Measurements from ENCODE around the gene CDC37. TPM values are rescaled to one million over a fixed set of nuclear protein-coding genes. Genes with fewer than 3 reads are reported as not detected.
A peak's percentile ranks its signal among the peaks of the same experiment; 100 is the strongest.
"Not testable (repeated sequence)": the region's sequence is repeated elsewhere in the genome, so short reads cannot be mapped to it uniquely, and the experiment has no call there.

Gene CDC37
- total RNA-seq, 1 experiment from 2014 or later = 89.3 TPM

DNA sequence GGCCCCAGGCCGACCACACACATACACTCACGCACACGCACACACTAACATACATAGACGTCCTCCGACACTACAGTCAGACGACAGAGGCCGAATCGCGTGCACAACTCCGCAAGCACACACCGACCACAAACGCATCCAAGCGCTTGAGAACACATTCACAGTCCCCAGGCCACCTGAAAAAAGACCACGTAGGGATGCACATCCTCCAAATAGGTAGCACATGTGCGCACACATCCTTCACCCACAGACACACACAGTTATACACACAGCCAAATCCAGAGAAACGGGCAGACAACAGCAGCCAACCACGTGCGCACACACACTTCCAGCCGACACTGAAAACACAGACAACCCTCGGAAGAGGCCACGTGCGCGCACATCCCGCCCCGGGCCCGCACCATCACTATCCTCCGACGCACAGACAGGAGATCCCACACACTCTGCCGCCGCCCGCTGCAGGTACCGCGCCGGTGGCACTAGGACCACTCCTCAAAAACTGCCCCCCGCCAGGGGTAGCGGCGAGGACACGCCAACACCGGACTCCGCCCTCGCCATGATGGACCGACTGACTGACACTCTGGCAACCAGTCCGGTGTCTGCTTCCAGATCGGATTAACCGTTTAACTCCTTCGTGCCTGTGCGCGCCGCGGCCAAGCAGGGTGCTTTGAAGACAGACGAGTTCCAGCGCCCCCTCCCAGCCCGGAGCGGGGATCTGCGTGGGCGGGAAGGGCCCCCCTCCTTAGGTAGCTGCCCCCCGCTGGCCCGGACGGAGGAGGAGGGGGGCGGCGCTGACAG lies 16.5 kb upstream of the CDC37 start:
- DNase-seq (ENCODE audit: low read depth) = peak; percentile 54

DNA sequence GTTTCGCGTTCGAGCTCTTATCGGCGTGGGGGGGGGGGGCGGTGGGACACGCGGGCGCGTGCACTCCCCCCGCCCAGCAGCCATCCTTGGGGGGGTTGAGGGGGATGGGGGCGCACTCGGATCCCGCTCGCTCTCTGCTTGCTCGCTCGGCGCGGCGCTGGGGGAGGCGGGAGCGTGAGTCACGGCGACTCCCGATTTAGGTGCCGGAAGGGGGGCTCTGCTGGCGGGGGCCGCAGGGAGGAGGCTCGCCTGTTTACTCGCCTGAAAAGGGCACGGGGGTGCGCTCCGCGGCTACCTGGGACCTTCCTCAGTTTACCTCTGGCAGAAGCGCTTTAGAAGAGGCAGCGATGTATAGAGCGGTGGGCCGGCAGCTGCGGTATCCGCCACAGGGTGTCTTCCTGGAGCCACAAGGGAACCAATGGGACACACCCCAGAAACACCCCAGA lies 15.9 kb upstream of the CDC37 start:
- DNase-seq (ENCODE audit: low read depth) = no peak

DNA sequence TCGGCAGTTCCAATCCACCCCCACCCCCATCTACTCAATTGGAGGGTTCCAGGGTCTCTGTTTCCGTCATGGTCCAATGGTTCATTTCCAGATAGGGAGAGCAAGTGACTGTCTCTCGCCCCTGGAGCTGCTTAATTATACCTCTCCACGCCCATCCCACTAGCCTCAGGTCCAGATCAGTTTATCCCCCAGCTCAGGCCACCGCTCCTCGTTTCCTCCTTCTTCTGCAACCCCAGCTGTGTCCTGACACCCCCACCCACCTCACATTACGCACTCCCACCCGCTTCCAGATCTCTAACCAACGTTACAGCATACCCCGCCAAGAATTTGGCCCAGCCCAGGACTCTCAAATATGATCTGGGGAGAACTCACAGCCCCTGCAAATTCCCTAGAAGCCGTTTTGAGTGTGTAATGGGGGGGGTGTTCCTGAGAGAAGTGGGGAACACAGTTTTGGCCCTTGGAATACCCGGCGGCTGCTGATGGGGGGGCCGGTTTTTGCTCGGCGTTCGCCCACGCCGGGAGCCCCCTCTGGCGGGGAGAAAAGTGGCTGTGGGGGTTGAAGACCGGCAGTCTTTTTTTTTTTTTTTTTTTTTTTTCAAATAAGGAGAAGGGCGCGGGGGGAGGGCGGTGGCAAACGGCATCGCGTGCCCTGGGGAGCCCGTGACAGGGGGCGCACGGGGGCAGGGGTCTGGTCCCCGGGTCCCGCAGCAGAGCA lies 15.3 kb upstream of the CDC37 start:
- DNase-seq (ENCODE audit: low read depth) = no peak

DNA sequence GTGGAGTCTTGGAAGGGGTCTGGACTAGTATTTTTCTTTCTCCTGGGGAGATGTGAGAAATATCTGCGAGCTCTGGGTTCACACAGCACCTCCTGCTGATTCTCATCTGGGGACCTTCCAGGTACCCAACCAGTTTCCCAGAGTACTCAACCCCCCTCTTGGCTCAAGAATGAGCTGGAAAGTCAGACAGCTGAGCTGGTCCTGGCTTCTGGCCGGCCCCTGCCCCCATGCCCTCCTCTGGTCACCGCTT lies 14.8 kb upstream of the CDC37 start:
- DNase-seq (ENCODE audit: low read depth) = no peak

DNA sequence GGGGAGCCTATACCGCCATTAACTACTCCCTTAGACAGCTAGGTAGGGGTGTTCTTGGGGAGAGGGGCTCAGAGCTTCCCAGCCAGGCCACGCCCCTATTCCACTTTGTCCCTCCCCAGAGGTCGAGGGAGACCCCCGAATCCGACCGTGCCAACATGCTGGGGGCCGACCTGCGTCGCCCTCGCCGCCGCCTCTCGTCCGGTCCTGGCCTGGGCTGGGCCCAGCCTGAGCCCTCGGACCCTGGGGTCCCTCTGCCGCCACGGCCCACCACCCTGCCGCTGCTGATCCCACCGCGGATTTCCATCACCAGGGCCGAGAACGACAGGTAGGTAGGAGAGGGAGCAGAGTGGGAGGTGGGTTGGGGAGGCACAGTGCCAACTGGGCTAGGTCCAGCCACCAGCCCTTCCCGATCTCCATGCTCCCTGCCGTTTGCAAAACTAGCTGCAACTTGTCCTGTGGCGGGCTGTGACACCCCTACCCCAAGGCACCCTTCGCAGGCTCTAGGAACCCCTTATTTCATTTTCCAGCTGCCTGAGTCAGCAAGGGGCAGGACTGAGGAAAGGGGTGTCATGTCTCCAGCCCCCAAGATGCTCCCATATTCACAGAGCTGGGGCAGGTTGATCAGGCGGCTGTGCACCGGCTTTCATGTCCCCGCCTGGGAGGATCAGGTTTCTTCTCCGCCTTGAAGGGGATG lies 14.3 kb upstream of the CDC37 start:
- no peak for DNase-seq (ENCODE audit: low read depth)

DNA sequence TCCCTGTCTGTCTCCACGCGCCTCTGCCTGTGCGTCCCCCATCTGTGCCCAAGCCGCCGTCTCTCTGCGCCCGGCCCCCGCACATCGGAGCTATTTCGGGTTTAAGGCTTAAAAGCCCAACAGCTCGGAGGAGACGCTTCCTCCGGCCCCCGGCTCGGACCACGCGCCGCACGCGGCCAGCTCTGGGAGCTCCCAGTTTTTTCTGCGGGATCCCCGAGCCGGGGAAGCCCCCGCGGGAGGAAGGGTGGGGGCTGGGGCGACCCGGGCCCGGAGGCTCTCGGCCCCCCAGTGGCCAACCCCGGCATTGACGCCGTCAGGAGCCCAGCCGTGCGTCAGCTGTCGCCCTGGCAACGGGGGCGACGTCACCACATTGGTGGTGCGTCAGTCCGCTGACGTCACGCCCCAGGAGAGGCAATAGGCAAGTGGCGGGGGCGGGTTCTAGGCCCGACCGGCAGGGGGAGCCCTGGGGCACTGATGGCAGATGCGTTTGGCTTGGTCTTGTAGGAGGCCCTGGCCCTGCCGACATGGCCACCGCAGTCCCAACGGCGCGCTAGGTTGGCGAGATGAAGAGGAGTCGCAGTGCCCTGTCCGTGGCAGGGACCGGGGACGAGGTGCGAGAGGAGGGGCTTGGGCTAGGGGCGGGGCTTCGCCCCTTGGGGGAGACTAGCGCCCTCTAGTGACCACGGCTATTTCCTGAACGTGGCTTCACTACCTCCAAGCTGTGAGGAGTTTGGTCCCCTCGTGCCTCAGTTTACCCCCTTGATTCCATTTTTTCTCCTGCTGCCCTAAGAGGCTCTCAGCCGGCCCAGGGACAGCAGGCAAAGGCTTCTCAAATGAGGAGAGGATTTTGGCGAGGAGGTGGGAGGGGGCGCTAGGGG lies 13.3 kb upstream of the CDC37 start:
- peak; percentile 81 for DNase-seq (ENCODE audit: low read depth)

DNA sequence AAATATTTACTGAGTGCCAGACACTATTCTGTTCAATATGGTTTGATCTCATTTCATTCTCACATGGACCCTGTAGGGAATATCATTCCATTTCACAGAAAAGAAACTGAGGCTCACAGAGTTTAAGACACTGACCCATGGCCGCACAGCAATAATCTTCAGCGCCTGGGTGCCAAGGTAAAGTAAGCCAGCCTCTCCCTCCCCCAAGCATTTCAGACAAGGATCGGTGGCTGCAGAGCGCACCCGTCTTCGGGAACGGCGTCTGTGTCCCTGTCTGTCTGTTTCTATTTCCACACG lies 12.7 kb upstream of the CDC37 start:
- DNase-seq (ENCODE audit: low read depth) = no peak

DNA sequence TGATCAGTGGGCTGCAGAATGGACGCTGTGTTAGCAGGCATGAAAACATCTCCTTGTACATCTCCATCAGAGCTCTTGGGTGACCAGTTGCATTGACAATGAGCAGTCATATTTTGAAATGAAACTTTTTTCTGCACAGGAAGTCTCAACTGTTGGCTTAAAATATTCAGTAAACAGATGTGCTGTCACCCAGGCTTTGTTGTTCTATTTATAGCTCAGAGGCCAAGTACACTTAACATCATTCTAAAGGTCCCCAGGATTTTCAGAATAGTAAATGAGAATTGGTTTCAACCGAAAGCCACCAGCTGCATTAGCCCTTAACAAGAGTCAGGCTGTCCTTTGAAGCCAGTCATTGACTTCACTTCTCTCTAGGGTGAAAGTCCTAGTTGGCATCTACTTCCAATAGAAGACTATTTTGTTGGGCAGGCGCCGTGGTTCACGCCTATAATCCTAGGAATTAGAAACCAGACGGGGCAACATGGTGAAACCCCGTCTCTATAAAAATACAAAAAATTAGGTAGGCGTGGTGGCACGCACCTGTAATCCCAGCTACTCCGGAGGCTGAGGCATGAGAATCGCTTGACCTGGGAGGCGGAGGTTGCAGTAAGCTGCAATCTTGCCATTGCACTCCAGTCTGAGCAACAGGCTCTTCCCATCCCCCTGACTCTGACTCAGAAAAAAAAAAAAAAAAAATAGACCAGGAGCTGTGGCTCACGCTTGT lies 9.1 kb upstream of the CDC37 start:
- no peak for DNase-seq (ENCODE audit: low read depth)

DNA sequence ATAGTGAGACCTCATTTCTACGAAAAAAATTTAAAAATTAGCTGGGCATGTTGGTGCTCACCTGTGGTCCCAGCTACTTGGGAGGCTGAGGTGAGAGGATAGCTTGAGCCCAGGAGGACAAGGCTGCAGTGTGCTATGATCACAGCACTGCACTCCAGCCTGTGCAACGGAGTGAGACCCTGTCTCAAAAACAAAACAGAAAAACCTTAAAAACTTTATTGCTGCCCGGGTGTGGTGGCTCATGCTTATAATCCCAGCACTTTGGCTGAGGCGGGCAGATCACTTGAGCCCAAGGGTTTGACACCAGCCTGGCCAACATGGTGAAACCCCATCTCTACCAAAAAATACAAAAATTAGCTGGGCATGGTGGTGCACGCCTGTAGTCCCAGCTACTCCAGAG lies 7.9 kb upstream of the CDC37 start:
- not testable (repeated sequence) for DNase-seq (ENCODE audit: low read depth)

DNA sequence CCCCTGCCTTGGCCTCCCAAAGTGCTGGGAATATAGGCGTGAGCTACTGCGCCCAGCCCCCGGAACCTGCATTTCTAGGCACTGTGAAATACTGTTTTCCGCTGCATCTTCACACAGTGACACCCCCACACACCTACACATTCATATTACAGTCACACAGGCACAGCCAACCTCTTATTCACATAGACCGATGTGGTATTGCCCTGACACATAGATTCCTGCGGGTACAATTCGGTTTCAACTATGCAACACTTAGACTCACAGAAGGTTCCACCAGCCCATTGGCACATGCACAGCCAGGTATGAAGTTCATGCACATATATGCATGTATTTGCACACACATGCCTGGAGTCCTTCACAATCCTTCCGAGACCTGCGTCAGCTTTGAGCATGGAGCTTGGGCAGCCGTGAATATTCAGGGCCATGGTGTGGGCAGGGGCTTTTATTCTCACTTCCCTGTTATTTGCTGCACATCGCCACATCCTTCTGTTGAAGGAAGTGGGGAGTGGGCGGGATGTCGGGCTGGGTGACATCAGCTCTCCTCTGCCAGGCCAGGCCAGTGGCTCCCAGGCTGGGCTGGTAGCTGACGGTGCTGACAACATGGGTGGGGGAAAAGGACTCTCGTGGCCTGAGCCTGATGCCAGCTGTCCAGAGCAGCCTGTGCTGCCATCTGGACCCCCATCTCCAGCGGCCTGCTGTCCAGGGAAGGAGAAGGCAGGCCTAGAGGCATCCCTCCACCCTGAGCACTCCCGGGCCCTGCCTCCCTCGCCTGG lies 5.4 kb upstream of the CDC37 start:
- DNase-seq (ENCODE audit: low read depth) = no peak

DNA sequence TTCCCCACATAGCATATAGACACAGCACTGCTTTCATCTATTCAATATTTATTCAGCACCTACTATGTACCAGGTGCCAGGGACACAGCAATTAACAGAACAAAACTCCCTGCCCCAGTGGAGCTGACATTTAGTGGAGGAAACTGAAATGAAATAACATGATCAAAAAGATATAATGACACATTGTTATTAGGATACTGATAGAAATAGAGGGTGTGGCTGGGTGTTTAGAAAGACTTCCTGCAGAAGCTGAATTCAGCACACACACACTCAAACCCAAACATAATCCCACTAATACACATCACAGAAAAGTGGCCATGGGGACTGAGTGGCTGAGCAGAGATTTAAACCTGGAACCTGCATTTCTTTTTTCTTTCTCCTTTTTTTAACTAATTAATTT lies 3.8 kb upstream of the CDC37 start:
- DNase-seq (ENCODE audit: low read depth) = no peak

DNA sequence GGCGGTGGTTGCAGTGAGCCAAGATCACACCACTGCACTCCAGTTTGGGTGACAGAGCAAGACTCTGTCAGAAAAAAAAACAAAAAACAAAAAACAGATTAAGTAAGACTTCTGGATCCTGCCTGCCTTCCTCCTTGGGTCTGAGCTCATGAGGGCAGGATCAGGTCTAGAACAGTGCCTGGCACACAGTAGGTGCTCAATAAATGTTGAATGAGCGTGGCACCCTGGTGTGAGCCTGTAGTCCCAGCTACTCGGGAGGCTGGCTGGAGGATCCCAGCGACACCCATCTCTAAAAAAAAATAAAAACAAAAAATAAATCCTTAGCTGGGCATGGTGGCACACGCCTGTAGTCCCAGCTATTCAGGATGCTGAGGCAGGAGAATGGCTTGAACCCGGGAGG lies 2.8 kb upstream of the CDC37 start:
- DNase-seq (ENCODE audit: low read depth) = no peak

DNA sequence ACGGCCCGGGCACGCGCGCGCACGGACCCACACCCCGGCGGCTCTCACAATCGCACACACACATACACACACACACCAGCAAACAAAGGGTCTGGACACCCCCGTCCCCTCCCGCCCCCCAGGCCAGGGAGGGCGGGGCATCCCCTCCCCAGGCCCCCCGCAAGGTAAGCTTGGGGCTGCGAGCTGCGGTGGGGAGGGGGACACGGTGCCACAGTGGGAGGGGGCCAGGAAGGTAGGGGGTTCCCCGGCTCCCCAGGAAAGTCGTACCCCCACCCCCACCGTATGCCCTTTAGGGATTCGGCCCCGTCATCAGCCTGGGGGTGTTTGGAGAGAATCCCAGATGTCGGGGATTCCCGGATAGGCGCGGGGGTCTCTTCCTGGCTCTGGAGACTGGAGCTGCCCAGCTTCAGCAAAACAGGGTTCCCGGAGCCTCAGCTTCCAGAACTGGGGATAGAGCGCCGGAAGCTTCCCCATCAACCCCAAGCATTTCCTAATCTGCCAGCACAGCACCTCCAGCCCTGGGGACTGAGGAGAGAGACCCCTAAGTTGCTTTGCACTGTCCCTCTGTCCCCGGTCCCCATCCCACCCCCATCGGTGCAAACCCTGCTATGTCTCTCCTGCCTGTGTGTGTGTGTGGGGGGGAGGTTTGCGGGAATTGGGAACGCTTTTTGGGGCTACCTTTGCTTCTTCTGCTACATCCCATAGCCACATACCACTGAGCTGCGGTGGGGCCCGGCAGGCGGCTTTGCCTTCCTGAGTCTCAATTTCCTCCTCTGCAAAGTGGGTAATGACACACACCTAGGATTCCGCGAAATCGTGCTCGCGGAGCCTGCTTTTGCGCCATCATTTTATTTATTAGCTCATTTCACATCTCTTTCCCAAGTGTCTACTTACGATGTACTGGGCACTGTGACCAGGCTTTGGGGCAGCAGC lies 1.8 kb upstream of the CDC37 start:
- DNase-seq (ENCODE audit: low read depth) = no peak

DNA sequence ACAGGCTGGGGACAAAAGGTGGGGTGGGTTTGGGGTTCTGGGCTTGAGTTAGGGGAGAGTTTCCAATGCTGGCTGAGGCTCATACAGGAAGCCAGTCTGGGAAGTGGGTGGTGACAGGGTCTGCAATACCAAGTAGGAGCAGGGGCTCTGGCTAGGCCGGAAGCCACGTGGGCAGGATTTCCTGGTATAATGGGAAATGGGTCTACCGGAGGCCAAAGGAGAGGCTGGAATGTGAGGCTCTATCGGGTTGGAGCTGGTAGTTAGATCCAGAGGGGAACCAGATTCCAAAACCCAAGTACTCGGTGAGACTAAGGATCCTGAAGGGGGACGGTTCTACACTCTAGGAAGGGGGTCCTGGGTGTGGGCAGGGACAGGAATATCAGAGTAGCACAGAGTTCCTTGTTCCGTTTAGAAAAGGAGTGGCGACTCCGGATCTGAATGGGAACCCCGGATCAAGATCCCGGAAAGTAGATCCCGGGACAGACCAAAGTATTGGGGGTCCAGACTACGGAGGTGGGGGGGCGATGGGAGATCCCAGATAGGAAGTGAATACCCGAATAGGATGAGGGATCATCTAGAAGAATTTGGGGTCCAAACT lies 802 bp downstream of the CDC37 start:
- peak; percentile 39 for DNase-seq (ENCODE audit: low read depth)

DNA sequence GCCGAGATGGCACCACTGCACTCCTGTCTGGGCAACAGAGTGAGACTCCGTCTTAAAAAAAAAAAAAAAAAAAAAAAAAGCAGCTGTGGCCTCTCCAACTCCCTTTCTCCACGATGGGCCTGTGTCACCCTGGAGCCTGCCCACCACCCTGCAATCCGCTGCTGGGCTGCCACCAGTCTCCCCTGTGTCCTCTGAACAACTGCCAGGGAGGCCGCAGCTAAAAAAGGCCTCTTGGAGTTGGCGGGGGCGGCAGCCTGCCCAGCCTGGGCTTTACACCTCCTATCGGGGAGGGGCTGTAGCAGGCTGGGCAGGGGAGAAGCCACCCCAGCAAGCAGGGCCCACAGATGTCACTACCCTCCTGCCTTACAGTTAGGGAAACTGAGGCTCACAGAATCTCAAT lies 3.5 kb downstream of the CDC37 start:
- no peak for DNase-seq (ENCODE audit: low read depth)

DNA sequence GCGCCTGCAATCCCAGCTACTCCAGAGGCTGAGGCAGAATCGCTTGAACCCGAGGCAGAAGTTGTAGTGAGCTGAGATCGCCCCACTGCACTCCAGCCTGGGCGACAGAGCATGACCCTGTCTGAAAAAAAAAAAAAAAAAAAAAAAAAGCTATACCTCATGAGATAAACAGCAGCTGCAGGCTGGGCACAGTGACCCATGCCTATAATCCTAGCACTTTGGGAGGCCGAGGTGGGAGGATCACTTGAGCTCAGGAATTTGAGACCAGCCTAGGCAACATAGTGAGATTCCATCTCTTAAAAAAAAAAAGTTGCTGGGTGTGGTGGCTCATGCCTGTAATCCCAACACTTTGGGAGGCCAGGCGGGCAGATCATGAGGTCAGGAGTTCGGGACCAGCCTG lies 4.0 kb downstream of the CDC37 start:
- not testable (repeated sequence) for DNase-seq (ENCODE audit: low read depth)

DNA sequence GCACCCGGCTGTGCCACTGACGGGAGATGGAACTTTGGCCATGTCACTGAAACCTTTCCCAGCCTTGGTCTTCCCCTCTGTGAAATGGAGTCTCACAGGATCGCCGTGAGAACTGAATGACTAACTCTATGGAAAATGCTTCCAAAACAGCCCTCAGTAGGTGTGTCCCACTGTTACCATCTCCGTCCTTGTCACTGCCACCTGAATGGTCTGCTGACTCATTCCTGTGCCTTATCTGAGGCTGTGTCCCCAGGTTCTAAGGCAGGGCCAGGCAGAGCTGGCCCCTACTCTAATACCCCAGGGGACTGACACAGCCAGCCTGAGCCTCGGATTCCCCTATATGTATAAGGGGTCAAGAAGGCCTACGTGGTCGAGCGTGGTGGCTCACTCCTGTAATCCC lies 4.5 kb downstream of the CDC37 start:
- DNase-seq (ENCODE audit: low read depth) = no peak

DNA sequence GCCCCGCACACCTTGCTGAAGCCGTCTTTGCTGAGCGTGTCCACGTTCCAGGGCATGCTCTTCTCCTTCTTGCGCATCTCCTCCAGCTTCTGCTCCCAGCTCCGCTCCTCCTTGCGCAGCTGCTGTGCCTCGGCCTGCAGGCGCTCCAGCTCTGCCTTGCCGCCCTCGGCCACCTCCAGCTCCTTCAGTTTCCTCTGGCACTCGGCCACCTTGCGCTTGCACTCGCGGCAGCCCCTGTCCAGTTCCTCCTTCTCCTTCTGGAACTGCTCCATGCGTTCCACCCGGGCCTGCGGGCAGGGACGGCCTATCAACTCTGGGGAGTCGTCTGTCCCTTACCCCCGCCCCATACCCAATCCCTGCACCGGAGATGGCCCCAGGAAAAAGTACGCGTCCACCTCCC lies 7.4 kb downstream of the CDC37 start:
- no peak for DNase-seq (ENCODE audit: low read depth)

DNA sequence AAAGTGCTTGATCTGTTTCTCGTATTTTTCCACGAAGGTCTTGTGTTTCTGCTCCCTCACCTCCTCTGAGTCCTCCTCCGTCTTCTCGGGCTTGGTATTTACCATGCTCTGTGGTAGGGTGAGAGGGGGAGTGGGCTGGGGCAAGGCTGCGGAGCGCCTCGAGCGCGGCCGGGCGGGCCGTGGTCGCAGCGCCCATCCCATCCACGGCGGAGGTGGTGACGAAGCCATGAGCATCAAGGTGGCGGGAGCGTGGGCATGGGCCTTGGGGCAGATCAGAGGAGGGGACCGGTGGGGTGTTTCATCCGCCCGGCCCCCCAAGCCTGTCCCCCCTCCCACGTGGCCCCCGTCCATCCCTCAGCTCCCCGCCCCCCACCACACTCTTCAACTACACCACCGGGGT lies 7.9 kb downstream of the CDC37 start:
- no peak for DNase-seq (ENCODE audit: low read depth)

Data from RPMI7951 (cell line).